T47D (cell line): ENCODE data around the gene AKAP8L.
"Not testable (repeated sequence)": the region's sequence is repeated elsewhere in the genome, so short reads cannot be mapped to it uniquely, and the experiment has no call there.

Experiments used
- DNase-seq, 2 experiments: peaks; one replicate each; pipeline versions ENCODE4 v3.0.0 to v3.0.0-alpha.2; 2011 to 2012; ENCODE audit warnings: low read depth in 1 of 2, low spot score in 1 of 2
- JUND ChIP-seq: IDR thresholded peaks from 2 replicates; pipeline ENCODE4 v1.6.1; 2012; ENCODE audit warnings: low read depth
- in situ Hi-C: cut with HindIII; loops from 2 replicates; pipeline ENCODE4 v1.10.0; 2016; ENCODE audit warnings: low sequenced_read_pairs, low pct_unique_long_range_greater_than_20kb

Gene AKAP8L

GRCh38 chr19:15358918-15359317 is 59.9 kb downstream of the AKAP8L start:
- no peak for DNase-seq
- in situ Hi-C loops, result no loop called here
- no peak for TF ChIP-seq JUND

GRCh38 chr19:15357906-15358305 is 60.9 kb downstream of the AKAP8L start:
- in situ Hi-C loops, result no loop called here
- no peak for TF ChIP-seq JUND
- DNase-seq, result no peak

GRCh38 chr19:15354566-15355296 is 64.1 kb downstream of the AKAP8L start:
- no peak for TF ChIP-seq JUND
- in situ Hi-C loops, result no loop called here
- no peak for DNase-seq

- in situ Hi-C loops, result no loop called here
These were observed 64.9 kb downstream of the AKAP8L start for GRCh38 chr19:15353908-15354307.

GRCh38 chr19:15352535-15352934 is 66.3 kb downstream of the AKAP8L start:
- in situ Hi-C loops, DNase-seq: not testable (repeated sequence)

More at GRCh38 chr19:15353908-15354307, 64.9 kb downstream of the AKAP8L start:
- DNase-seq, result no peak
- TF ChIP-seq JUND, result no peak

GRCh38 chr19:15341328-15341727 is 77.5 kb downstream of the AKAP8L start:
- DNase-seq, in situ Hi-C loops: not testable (repeated sequence)

GRCh38 chr19:15340086-15340485 is 78.7 kb downstream of the AKAP8L start:
- DNase-seq, result no peak
- TF ChIP-seq JUND, result no peak
- in situ Hi-C loops, result no loop called here

- TF ChIP-seq JUND, result no peak
- no peak for DNase-seq
- in situ Hi-C loops, result no loop called here
These were observed 81.6 kb downstream of the AKAP8L start for GRCh38 chr19:15337202-15337601.

GRCh38 chr19:15335992-15336391 is 82.8 kb downstream of the AKAP8L start:
- DNase-seq, in situ Hi-C loops: not testable (repeated sequence)

GRCh38 chr19:15332311-15332996 is 86.3 kb downstream of the AKAP8L start, which contains the start of gene BRD4:
Gene BRD4 (minus strand): TSS chr19:15332539. CDS start chr19:15273099, 59,440 bp downstream.
- no peak for TF ChIP-seq JUND
- DNase-seq, result peak; percentile 64 to 81
- in situ Hi-C loops, result no loop called here

GRCh38 chr19:15331419-15332310 is 87.1 kb downstream of the AKAP8L start:
- in situ Hi-C loops, result no loop called here
- TF ChIP-seq JUND, result no peak
- peak; percentile 43 to 44 for DNase-seq

GRCh38 chr19:15330801-15331418 is 87.9 kb downstream of the AKAP8L start:
- in situ Hi-C loops, result no loop called here
- TF ChIP-seq JUND, result no peak
- peak; percentile 45 to 50 for DNase-seq
